GM12878 (cell line): Measurements from ENCODE around the gene DENND1B. TPM values are rescaled to one million over a fixed set of nuclear protein-coding genes. Genes with fewer than 3 reads are reported as not detected.

Source experiments
- ATAC-seq: fragments of 200-7000 bp; cut with Tn5 transposase; 3 replicates; pipeline ENCODE4 v1.9.1; 2020; ENCODE audit warnings: mild to moderate bottlenecking, moderate library complexity
- BruUV-seq: library from RNA; stranded (reverse); fragments of 400-500 nt; replicated peaks from 2 replicates; lab custom pipeline; 2021; lab: Mats Ljungman, UMichigan
- CTCF ChIA-PET: fragments of 300-600 bp; sonication (Branson Sonifier 250); formaldehyde crosslinking; extraction: SDS; loops from one replicate; lab custom pipeline; 2021; ENCODE audit warnings: inconsistent platforms; lab: Yijun Ruan, JAX
- POLR2A ChIA-PET: fragments of 350-600 bp; formaldehyde crosslinking; extraction: SDS; loops from one replicate; lab custom pipeline; 2021; ENCODE audit warnings: inconsistent platforms; lab: Charles Lee
- RAD21 ChIA-PET: fragments of 300-600 bp; sonication (Branson Sonifier 250); formaldehyde crosslinking; loops from one replicate; lab custom pipeline; 2023; ENCODE audit warnings: antibody characterized with exemption; ENCODE audit not compliant: unreplicated experiment; lab: Charles Lee
- SMC1A ChIA-PET: fragments of 300-600 bp; sonication (Branson Sonifier 250); formaldehyde crosslinking; loops from one replicate; lab custom pipeline; 2023; ENCODE audit not compliant: unreplicated experiment, uncharacterized antibody; lab: Charles Lee
- DNase-seq: peaks from one replicate; pipeline ENCODE4 v3.0.0-alpha.2; 2011; ENCODE audit warnings: low read depth, low spot score
- FAIRE-seq: peaks from 3 replicates; lab custom pipeline; 2011; peaks lifted over from hg19 to GRCh38; lab: Jason Lieb, UNC
- H2AFZ ChIP-seq: 2 replicates; pipeline ENCODE4 v1.6.0; 2011; ENCODE audit warnings: low read depth, low read length, control low read depth; ENCODE audit not compliant: control insufficient read depth
- H3K27ac ChIP-seq: 2 replicates; pipeline ENCODE4 v1.5.1; 2011; ENCODE audit warnings: control low read depth; ENCODE audit not compliant: control insufficient read depth, insufficient read depth
- H3K27me3 ChIP-seq, 2 experiments: replicated peaks in 1 of 2; 2 replicates each; pipeline versions ENCODE4 v1.6.0 to v1.6.1; 2011; ENCODE audit warnings: low read length in 1 of 2; ENCODE audit not compliant: control insufficient read depth in 2 of 2, insufficient read depth in 2 of 2
- H3K36me3 ChIP-seq, 2 experiments: 2 replicates each; pipeline ENCODE4 v1.5.1; 2011; ENCODE audit warnings: low read length in 1 of 2; ENCODE audit not compliant: control insufficient read depth in 2 of 2, insufficient read depth in 2 of 2
- H3K4me1 ChIP-seq: 2 replicates; pipeline ENCODE4 v1.6.1; 2011; ENCODE audit warnings: mild to moderate bottlenecking, low read length, moderate library complexity, mixed read lengths; ENCODE audit not compliant: control insufficient read depth, insufficient read depth
- H3K4me2 ChIP-seq: 2 replicates; pipeline ENCODE4 v1.6.0; 2011; ENCODE audit warnings: control low read depth; ENCODE audit not compliant: control insufficient read depth, insufficient read depth
- H3K4me3 ChIP-seq: fragments of 200-600 bp; sonication (generic); 2 replicates; pipeline ENCODE4 v1.5.1; 2016
- H3K79me2 ChIP-seq: 2 replicates; pipeline ENCODE4 v1.6.0; 2011; ENCODE audit warnings: low read length; ENCODE audit not compliant: control insufficient read depth, insufficient read depth
- H3K9ac ChIP-seq: 2 replicates; pipeline ENCODE4 v1.8.0; 2011; ENCODE audit warnings: low read length, control low read depth, mixed read lengths; ENCODE audit not compliant: control insufficient read depth, insufficient read depth
- H3K9me3 ChIP-seq: replicated peaks from 3 replicates; pipeline ENCODE4 v1.5.1; 2011; ENCODE audit warnings: mild to moderate bottlenecking, low read length; ENCODE audit not compliant: control insufficient read depth, insufficient read depth
- H4K20me1 ChIP-seq: 2 replicates; pipeline ENCODE4 v1.6.0; 2011; ENCODE audit not compliant: control insufficient read depth, insufficient read depth
- BCL11A ChIP-seq: IDR thresholded peaks from 2 replicates; pipeline ENCODE4 v1.6.1; 2011; ENCODE audit warnings: low read depth, low read length
- CBX5 ChIP-seq: sonication (generic); IDR thresholded peaks from 2 replicates; pipeline ENCODE4 v1.6.1; 2016; ENCODE audit warnings: low read depth, moderate library complexity, mild to moderate bottlenecking, inconsistent platforms
- IRF4 ChIP-seq: IDR thresholded peaks from 2 replicates; pipeline ENCODE4 v1.6.1; 2011; ENCODE audit warnings: low read depth, low read length
- NFXL1 ChIP-seq: fragments of 450-650 bp; IDR thresholded peaks from 2 replicates; pipeline ENCODE4 v1.6.1; 2017; ENCODE audit warnings: antibody characterized with exemption, mild to moderate bottlenecking, borderline replicate concordance
- PAX5 ChIP-seq: IDR thresholded peaks from 2 replicates; pipeline ENCODE4 v1.6.1; 2011; ENCODE audit warnings: low read depth, low read length, borderline replicate concordance
- PML ChIP-seq: IDR thresholded peaks from 2 replicates; pipeline ENCODE4 v1.6.1; 2012; ENCODE audit warnings: low read length, inconsistent platforms
- SUZ12 ChIP-seq: fragments of 200-600 bp; sonication (generic); IDR thresholded peaks from one replicate; pipeline ENCODE4 v1.6.1; 2018; ENCODE audit warnings: antibody characterized with exemption, mild to moderate bottlenecking; ENCODE audit not compliant: unreplicated experiment
- TCF3 ChIP-seq: IDR thresholded peaks from 2 replicates; pipeline ENCODE4 v1.6.1; 2012; ENCODE audit warnings: low read depth, mild to moderate bottlenecking, low read length, borderline replicate concordance; ENCODE audit not compliant: insufficient read depth
- YBX1 ChIP-seq: fragments of 450-650 bp; IDR thresholded peaks from 2 replicates; pipeline ENCODE4 v1.6.1; 2016; ENCODE audit warnings: antibody characterized with exemption
- WGBS: methylation state at CpG from one replicate; pipeline ENCODE4 v1.1.6; 2016; ENCODE audit warnings: low lambda C conversion rate; ENCODE audit not compliant: insufficient replicate concordance, insufficient coverage; ENCODE audit errors: missing lambda C conversion rate; 5-methylcytosine and 5-hydroxymethylcytosine counted together
- in situ Hi-C: fragments of 300-500 bp; cut with MboI; formaldehyde crosslinking; loops from 9 replicates; pipeline ENCODE4 v1.14.3; 2018; ENCODE audit warnings: mixed read lengths
- intact Hi-C: fragments of 100-400 bp; cut with micrococcal nuclease; formaldehyde crosslinking; loops from one replicate; pipeline ENCODE4 v1.14.2; 2022; ENCODE audit not compliant: unreplicated experiment
- polyA plus RNA-seq, 11 experiments: library from polyadenylated mRNA; depleted of rRNA in 4 of 11; unstranded in 6 of 11; stranded (reverse) in 5 of 11; fragments of >200 nt; fragmentation: Nextera tagmentation in 4 of 11; fragmentation: Illumina TruSeq in 1 of 11; extraction: Ambion mirVana in 4 of 11; extraction: Trizol in 1 of 11; gene quantifications; 1 replicate in 1 of 11; 2 replicates in 10 of 11; pipeline versions ENCODE4 v1.2.1 to v1.2.3, GENCODE V29; 2011 to 2016; ENCODE audit warnings: inconsistent platforms in 2 of 11, missing spikeins in 2 of 11, low read depth in 1 of 11
- total RNA-seq, 4 experiments: library from RNA; depleted of rRNA in 3 of 4; stranded (reverse); fragments of >200 nt in 3 of 4; fragmentation: Illumina TruSeq in 1 of 4; extraction: Trizol in 1 of 4; gene quantifications; 2 replicates each; pipeline versions ENCODE4 v1.2.1 to v1.2.3, GENCODE V29; 2013 to 2021
- TF ChIP-seq, protein P1 (sequence below): fragments of 450-650 bp; formaldehyde crosslinking; IDR thresholded peaks from 2 replicates; pipeline ENCODE4 v1.4.0; 2020; ENCODE audit warnings: mild to moderate bottlenecking, moderate library complexity
- TF ChIP-seq, protein P2 (sequence below): fragments of 450-650 bp; IDR thresholded peaks from 2 replicates; pipeline ENCODE4 v1.6.1; 2014; ENCODE audit warnings: mild to moderate bottlenecking

The DENND1B gene
- total and polyA plus RNA-seq, 10 of the 15 experiments (the other 5 are each of a cell fraction or from before 2014, with no cell fraction given) = 1.7 to 10.7 (median 8.0) TPM

DNA sequence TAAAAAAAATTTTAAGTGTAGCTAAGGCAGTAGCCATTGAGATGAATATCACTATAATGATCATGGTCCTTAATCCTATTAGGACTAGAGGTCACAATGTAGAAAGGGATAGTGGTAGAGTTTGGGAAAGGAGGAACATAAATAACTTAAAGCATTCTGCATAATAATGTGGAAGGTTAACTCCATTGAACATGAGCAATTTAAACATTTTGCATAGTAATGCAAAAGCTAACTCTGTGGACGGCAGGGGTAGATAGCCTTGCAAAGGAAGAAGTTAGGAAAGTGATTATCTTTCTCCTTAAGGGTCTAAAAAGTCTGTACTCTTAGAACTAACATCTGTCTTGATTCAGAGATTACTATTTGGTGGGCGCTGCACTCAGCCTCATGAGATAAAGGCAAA is 39.0 kb upstream of the DENND1B start (continued):
- TF ChIP-seq CBX5 (no peak), BCL11A (no peak)

GRCh38 chr1:197813741-197814140 is 38.5 kb upstream of the DENND1B start:
- no peak for TF ChIP-seq YBX1
- no peak for TF ChIP-seq PAX5
- TF ChIP-seq NFXL1 = no peak
- TF ChIP-seq IRF4 = no peak
- ChIA-PET CTCF (no interaction called here), POLR2A (no interaction called here), SMC1A (interaction anchor here (1.9 kb wide), 1 partner anchor 15 kb away, joined by 4 read pairs; no protein-coding TSS in a partner anchor), RAD21 (no interaction called here)
- BruUV-seq = no TSS peak
- Histone ChIP-seq H3K79me2 (no peaks in the 10 kb centered on the region), H3K27me3 (no peaks in the 10 kb centered on the region), H3K4me3 (no peak overlapping the region), H3K36me3 (no peaks in the 10 kb centered on the region), H4K20me1 (no peaks in the 10 kb centered on the region), H3K27ac (no peak overlapping the region), H3K4me2 (no peak overlapping the region), H3K9me3 (no peaks in the 10 kb centered on the region), H3K9ac (no peak overlapping the region), H3K4me1 (no peaks in the 10 kb centered on the region), H2AFZ (no peak overlapping the region)
- in situ Hi-C loops (no loop called here), intact Hi-C loops (no loop called here)
- 29% methylated on average over 5 of the region's 5 CpGs for WGBS
- no peak for ATAC-seq
- FAIRE-seq = no peak
- DNase-seq = no peak

DNA sequence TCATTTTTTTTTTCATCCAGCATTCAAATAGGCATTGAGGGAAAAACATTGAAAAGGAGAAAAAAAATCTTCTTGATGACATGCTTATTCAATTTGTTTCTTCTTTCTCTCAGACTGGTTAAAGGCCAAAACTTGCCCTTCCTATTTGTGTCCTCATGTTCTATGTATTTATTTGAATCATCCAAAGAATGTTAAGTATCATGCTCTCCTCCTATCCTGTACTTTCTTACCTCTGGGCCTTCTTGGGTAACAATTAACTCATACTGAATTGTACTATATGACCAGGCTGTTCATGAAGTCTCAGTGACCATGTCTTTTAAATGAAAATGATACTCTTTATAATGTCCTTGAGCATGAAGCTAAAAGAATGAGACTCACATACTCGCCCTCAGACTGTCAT is 36.5 kb upstream of the DENND1B start:
- ChIA-PET SMC1A (interaction anchor here (1.9 kb wide), 1 partner anchor 13 kb away, joined by 4 read pairs; no protein-coding TSS in a partner anchor), CTCF (no interaction called here), RAD21 (no interaction called here), POLR2A (no interaction called here)
- FAIRE-seq = no peak
- no peak overlapping the region for H3K4me3 ChIP-seq
- no peak overlapping the region for H3K4me2 ChIP-seq
- no peak overlapping the region for H2AFZ ChIP-seq
- H3K4me1 ChIP-seq = peaks cover 5% of the 10 kb centered on the region; the same call in 1 of the 2 replicates
- no peaks in the 10 kb centered on the region for H4K20me1 ChIP-seq
- ATAC-seq = no peak
- intact Hi-C loops (no loop called here), in situ Hi-C loops (no loop called here)
- no peak overlapping the region for H3K27ac ChIP-seq
- 0% methylated on average over 1 of the region's 1 CpG for WGBS
- no peaks in the 10 kb centered on the region for H3K36me3 ChIP-seq
- BruUV-seq = no TSS peak
- no peak for DNase-seq
- no peaks in the 10 kb centered on the region for H3K79me2 ChIP-seq
- H3K9me3 ChIP-seq = no peaks in the 10 kb centered on the region
- no peaks in the 10 kb centered on the region for H3K27me3 ChIP-seq
- no peak overlapping the region for H3K9ac ChIP-seq
- TF ChIP-seq, protein P1, sequence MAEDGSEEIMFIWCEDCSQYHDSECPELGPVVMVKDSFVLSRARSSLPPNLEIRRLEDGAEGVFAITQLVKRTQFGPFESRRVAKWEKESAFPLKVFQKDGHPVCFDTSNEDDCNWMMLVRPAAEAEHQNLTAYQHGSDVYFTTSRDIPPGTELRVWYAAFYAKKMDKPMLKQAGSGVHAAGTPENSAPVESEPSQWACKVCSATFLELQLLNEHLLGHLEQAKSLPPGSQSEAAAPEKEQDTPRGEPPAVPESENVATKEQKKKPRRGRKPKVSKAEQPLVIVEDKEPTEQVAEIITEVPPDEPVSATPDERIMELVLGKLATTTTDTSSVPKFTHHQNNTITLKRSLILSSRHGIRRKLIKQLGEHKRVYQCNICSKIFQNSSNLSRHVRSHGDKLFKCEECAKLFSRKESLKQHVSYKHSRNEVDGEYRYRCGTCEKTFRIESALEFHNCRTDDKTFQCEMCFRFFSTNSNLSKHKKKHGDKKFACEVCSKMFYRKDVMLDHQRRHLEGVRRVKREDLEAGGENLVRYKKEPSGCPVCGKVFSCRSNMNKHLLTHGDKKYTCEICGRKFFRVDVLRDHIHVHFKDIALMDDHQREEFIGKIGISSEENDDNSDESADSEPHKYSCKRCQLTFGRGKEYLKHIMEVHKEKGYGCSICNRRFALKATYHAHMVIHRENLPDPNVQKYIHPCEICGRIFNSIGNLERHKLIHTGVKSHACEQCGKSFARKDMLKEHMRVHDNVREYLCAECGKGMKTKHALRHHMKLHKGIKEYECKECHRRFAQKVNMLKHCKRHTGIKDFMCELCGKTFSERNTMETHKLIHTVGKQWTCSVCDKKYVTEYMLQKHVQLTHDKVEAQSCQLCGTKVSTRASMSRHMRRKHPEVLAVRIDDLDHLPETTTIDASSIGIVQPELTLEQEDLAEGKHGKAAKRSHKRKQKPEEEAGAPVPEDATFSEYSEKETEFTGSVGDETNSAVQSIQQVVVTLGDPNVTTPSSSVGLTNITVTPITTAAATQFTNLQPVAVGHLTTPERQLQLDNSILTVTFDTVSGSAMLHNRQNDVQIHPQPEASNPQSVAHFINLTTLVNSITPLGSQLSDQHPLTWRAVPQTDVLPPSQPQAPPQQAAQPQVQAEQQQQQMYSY (CRISPR knock-in tag) = no peak
- TF ChIP-seq SUZ12 (no peak), PML (no peak), TCF3 (no peak)
- TF ChIP-seq, protein P2, sequence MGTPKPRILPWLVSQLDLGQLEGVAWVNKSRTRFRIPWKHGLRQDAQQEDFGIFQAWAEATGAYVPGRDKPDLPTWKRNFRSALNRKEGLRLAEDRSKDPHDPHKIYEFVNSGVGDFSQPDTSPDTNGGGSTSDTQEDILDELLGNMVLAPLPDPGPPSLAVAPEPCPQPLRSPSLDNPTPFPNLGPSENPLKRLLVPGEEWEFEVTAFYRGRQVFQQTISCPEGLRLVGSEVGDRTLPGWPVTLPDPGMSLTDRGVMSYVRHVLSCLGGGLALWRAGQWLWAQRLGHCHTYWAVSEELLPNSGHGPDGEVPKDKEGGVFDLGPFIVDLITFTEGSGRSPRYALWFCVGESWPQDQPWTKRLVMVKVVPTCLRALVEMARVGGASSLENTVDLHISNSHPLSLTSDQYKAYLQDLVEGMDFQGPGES = no peak
